GM21786 (cell line): ENCODE data around the gene LGALS8.

Source experiments
- ATAC-seq: cut with Tn5 transposase; IDR thresholded peaks from one replicate; pipeline ENCODE4 v1.9.1; 2021; ENCODE audit not compliant: unreplicated experiment

The LGALS8 gene

DNA sequence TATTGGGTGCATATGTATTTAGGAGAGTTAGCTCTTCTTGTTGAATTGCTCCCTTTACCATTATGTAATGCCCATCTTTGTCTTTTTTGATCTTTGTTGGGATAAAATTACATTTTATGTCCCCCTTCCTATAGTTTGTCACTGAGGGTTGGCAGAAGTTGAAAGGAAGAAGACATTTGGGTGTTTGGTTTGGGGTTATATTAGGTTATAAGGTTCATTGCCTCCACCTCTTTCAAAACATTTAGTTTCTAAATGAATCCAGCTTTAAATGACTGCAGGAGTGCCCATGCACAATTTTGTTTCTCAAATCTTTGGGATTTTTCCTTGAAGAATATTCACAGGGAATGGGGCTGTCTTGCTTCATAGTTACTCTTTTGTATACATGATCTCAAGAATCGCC, 14.6 kb upstream of the LGALS8 start:
- no peak for ATAC-seq

DNA sequence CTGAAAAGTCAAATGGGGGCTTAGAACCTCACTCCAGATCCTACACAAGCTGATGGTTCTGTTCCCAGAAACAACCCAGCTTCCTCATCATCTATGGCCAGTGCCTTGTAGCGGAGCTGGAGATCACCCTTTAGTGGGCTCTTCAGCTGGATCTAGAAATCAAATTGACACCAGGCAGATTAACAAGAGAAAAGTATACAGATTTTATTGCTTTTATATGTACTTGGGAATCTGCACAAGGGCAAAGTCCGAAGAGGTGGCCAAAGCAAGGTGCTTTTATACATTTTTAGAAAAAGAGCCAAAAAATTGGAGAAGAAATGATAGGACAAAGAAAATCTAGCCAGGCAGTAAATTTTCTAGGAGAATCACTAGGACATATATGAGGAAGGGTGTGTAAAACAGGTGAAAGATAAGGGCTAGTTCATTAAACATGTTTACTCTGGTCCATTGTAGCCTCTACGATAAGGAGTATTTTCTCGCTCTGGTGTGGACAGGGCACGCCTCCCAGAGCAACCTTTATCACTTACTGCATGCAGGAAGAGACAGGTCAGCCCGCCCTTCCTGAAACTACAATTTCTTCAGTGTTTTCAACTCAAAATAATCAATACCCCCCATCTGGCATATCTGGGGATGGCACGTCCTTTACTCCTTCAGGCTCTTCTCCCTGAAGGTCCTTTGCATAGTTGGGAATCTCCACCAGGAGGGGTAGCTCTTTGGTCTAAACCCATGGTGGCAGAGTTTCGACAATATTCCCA, 14.0 kb upstream of the LGALS8 start:
- ATAC-seq: no peak

DNA sequence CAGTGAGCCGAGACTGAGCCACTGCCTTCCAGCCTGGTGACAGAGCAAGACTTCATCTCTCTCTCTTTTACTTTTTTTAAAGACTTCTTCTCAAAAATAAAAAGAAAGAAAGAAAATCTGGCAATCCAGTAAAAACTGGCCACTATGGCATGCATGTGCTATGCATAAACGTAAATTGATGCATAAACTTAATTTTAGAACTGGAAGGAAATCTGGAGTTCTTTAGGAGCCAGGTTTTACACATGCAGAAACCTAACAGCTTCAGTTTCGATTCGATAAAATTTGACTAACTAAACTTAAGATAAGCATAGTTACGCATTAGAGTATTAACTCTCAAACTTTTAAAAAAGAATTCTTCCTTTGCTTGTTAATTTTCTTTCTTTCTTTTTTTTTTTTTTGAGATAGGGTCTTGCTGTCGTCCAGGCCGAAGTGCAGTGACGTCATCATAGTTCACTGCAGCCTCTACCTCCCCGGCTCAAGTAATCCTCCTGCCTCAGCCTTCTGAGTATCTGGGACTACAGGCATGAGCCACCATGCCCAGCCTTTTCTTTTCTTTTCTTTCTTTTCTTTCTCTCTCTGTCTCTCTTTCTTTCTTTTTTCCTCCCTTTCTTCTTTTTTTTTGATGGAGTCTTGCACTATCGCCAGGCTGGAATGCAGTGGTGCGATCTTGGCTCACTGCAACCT, 11.9 kb upstream of the LGALS8 start:
- no peak for ATAC-seq

DNA sequence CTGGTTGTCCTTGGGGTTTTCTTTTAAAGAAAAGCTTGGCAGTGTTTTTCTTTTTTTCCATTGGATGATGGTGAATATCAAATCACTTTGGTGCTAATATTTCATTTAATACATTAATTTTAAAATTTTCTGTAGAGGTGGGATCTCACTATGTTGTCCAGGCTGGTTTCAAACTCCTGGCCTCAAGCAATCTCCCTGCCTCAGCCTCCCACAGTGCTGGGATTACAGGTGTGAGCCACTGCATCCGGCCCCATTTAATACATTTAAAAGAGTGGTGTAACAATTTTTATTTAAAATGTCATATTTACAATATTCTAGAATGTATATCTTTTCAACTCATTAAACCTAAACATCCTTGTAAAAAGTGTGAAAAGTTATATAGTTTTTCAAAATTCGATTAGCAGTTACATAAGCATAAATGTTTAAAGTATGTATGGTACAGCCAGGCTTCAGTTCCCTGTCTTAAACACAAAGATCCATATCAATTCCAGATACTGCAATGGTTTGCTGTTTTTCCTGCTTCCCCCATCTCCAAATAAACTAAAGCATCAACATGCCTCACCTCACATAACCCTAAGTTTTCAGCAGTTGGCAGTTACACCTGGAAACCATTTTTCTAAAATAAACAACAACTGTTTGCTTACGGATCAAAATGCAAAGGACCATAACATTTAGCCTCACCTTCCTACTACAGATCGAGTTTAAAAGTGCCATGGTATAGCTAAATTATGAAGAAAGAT, 8.9 kb upstream of the LGALS8 start:
- no peak for ATAC-seq

DNA sequence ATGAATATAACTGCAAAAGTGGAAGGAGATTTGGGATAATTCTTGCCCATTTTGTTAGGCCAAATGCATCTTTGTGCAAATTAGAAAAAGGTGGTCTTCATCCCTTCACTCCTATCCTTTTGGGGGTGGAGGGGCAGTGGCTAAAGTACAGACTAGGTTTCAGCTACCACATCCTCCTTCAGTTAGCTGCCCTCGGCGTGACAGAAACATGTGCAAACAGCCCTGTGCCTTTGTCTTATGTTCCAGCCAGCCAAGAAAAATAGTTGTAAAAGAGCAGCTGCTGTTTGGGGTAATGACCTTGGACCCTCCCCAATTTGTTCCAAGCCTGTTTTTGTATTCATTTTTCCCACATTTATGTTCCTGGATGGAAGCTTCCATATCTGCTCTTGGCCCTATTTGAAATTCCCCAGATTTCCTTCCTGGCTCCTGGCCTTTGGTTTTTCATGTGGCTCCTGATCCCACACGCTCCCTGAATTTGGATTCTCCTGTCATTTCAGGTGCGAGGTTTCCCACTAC, 8.3 kb upstream of the LGALS8 start:
- no peak for ATAC-seq

DNA sequence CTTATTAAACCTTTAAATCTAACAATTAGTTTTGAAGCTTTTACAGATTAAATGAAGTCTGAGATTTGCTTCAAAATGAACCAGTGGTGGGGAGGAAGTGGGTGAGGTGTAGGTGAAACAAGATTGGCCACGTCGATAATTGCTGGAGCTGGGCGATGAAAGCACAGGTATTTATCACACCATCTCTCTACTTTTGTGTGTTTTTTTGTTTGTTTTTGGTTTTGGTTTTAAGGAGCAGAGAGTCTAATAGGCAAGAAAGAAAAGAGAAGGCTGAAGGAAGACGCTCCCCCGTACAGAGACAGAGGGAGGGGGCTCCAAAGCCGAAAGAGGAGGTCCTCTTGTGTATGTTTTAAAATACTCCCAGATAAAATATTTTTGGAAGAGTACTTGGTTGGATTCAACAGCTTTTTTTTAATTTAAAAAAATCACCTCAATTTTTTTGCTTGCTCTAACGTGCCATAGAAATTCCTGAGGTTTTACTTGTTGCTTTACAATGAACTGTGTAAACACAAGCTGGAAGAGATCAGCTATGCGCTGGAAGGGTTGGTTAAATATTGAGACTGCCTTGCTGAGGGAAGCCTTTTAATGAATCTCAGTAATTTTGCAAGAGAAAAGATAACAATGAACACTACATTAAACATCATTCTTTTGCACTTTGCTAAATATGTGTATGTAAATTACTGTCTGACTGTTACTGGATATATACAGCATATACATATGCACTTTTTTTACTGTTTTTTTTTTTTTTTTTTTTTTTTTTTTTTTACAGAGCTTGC, 6.7 kb upstream of the LGALS8 start:
- no peak for ATAC-seq

DNA sequence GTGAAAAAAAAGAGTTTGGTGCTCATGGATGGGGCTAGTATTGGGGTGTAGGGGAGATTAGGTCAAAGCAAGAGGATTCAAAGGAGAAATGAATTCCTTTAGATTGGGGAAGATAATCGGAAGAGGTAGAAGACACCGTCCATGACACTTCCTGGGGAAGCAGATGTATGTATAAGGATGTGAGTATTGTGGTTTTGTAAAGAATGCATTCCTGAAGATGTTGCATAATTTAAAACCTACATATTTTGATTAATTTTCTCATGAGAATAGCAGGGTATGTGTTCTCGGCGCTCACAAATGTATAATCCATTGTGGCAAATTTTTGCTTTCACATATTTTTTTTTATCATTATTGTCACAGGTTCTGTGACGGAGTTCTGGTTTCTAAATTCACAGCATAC, 5.5 kb upstream of the LGALS8 start:
- no peak for ATAC-seq

DNA sequence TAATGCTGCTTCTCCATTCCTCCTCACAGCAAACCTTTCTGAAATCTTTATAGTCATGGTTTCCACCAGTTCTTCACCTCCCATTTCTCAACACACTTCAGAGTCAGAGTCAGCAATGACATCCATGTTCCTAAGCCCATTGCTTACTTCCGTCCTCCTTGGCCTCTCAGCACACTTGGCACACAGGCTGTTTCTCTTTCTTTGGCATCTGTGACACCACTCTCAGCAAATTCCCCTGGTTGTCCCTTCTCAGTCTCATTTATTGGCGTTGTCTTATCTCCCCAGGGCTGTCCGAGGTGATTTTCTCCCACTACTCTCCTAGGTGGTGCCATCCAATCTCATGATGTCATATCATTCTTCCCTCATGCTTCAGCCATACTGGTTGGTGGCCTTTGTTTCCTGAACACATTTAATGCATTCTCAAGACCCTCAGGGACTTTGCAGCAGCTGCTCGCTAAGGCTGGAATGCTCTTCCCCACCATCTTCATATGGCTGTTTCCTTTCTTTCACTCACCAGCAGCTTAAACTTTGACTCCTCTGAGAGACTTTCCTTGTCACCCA, 3.3 kb upstream of the LGALS8 start:
- no peak for ATAC-seq

DNA sequence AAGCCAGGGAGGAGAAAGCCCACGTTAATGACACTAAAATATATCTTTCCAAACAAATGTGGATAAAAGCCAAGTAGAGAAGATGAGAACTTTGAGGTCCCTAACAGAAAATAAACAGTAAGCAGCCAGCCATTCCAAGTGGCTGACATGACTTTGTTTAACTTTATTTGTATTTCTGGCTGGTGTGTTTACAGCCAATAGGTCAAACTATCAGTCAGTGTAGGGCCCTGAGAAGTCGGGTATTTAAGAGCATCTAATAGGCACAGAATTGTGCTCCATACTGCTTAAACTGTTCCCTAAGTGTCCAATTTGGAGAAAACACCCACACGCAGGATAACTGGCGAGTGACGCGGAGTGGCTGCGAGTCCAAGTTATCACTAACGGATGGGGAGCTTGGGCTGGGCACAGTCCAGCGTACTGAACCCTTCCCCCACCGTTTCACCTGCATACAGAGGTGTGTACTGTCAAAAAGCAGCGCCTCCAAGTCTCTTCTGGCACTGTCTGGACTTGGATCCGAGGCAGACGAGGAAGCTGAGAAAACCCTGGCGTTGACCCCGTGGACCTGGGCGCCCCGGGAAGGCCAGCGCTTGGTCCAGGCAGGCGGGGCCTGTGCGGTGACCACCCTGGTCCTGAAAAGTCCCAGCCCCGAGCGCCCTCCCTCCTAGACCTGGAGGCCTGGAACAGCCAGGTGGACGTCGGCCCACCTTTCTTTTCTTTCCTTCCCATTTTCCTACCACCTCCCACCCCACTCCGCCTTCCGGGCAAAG, 662 bp upstream of the LGALS8 start:
- peak; percentile 0 for ATAC-seq

DNA sequence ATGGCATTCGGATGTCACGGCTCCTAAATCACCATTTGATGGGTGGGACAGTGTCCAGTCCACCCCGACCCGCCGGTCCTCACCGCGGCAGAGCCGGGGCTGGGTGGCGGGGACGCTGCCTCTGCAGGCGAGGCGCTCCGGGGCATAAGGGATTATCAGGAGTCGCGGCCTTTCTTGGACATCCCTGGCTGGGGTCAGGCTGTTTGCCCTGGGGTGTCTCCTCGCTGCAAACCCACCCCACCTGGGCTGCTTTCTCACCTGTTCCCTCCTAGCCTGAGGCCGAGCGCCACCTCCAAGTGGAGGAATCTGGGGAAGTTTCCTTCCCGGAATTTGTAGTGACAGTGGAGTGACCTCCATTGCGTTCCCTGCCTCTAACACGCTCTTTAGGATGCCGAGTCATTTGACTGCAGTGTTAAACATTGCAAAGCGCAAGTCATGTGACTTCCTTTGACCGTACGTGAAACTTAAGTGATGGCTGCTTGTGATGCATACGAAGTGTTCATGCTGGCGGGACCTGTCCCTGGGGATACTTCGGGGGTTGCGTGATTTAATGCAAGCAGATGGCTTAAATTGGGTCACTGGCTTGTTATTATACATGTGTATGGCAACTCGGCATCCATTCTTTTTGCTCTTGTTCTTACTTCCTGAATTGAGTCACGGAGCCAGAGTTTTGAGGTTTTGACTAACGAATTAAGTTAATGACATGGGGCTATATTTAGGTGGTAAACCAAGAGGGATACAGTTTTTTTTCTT, 536 bp downstream of the LGALS8 start:
- peak; percentile 94 for ATAC-seq

DNA sequence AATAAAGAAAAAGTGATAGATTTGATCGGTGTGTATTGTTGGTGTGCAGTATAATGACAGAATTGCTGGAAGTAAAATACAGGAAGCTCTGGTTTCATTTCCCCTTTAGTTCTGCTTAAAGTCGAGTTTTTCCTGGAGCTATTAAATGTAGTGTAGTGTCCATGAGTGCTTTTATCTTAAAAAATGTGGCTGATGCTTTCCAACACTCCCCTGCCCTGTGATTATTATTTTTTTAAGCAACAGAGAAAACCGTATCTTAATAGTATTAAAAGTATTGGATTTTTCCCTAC, 1.1 kb downstream of the LGALS8 start:
- no peak for ATAC-seq

DNA sequence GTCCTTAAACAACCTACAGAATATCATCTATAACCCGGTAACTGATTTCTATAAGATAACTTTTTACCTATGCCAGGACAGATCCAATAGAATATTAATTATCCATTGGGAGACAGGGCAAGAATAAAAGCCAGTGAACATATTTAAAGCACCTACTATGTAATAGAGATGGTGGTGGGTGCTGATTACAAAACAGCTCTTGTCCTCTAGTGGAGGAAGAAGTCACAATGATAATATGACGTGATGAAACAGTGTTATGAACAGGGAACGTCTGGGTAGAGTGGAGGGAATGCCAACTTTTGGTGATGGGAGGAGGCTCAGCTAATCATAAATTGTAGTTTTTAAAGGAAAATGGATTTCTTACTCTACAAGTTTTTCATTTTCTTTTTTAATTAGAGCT, 2.3 kb downstream of the LGALS8 start:
- no peak for ATAC-seq

DNA sequence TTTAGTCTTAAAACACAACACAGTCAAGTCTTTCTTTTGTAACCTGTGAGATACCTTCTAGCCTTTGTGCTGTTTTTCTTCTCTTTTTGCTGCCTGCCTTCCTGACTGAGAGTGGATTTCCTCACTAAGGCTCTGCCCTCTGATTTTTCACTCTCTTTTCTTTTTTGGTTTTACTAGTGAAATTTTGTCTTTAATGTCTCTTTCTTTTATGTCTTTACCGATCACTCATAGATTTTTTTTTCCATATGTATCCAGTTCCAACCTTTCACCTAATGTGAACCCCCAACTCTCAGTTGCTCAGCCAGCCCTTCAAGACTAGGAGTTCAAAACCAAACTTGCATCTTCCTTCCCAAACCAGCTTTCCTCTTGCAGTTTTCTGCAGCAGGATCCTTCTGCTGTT, 6.5 kb downstream of the LGALS8 start:
- no peak for ATAC-seq

DNA sequence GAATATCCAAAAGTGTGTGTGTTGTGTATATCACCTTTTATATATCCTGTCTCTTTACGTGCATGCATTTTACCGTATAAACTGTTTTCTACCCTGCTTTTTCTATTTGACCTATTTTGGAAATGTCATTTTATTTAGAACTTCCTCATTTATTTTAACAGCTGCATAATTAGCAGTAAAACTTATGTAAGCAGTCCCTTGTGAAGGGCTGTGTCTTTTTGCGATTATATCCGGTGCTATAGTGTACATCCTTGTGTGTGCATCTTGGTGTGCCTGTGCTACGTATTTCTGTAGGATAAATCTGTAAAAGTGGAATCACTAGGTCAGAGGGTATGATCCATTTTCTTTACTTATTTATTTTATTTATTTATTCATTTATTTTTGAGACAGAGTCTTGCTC, 7.2 kb downstream of the LGALS8 start:
- no peak for ATAC-seq

DNA sequence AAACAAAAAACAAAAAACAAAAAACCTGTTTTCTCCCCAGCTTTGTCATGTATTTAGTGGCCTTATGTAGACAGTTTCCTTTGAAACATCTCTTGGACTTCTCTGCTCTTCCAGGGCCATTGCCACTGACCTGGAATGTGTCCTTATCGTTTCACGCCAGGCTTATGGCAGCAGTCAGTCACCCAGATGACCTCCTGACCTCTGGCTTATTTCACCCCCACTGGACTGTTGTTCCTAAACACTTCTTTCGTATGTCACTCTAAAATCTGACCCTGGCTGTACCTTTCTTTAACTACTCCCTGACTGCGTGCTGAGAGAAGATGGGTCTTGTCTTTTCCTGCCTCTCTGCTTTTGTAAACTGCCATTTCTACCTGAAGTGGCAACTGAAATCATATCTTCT, 9.1 kb downstream of the LGALS8 start:
- ATAC-seq: no peak

DNA sequence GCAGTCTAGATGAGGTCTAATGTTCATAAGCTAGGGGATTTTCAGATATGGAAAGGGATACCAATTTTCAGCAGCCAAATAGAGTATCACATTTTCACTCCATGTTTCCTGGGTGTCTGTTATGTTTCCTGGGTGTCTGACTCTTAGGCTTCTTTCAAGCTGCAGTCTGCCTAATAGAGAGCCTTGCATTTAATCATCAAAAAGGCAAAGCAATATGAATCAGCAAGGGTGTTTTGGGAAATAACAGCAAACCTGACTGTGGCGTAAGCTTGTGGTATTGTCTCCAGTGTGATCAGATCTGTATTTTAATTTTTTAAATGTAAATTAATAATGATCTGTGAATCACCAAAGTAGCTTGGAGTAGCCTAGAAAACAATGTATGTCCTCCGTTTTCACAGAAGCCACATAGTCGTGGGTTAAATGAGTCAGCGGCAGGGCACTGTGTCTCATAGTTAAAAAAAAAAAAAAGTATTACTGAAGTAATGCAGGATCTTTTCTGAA, 10.4 kb downstream of the LGALS8 start:
- ATAC-seq: no peak

DNA sequence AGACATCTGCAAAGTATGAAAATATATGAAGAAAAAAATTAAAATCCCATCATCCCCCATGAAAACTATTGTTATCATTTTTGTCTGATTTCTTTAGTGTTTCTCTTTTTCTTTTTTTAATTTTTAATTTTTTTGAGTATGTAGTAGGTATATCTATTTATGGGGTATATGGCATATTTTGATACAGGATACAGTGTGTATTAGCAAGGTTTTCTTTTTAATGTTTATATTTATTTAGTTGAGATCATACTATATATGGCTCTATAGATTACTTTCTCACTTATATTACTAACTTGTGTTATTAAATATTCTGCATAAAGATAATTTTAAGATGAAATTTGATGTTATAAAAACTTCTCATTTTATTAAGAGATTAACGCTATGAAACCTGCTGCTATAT, 11.4 kb downstream of the LGALS8 start:
- ATAC-seq: no peak

DNA sequence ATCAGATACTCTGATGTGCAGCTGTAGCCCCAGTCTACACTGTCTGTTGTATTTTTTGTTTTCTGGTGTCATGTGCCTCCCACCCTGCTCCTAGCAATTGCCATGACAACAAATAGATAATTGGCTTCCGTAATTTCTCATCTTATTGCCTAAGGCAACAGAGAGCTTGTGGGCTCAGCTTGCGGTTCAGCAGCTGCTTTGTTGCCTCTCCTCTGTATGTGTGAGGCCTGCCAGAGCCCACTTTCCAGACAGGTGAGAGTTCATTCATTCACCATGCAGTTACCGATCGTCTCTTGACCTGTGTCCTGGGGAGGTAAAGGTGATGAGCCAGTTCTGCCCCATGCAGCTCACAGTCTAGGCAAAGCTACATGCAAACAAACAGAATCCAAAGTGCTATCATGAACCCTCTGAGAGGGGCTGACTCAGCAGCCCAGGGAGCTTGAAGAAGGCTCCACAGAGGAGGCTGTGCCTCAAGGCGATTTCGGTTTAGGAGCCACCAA, 11.9 kb downstream of the LGALS8 start:
- ATAC-seq: no peak

DNA sequence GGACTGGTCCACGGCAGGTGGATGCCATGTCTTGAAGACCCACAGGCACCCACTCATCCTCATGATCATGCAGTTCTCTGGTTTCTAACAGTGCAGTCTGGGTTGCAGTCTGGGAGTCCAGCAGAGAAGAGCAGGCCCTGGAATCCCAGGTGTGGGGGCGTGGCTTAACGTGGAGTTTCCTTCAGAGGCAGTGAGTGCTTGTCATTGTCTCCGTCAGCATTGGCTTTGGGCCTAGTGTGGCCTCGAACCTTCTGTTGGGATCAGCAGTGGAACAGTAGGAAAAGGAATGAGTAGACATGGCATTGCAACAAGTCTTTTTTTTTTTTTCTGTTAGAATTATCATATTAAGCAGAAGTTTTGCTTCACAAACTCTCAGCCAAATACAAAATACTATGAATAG, 12.8 kb downstream of the LGALS8 start:
- no peak for ATAC-seq
